Motor neuron (in vitro differentiated cells): Measurements from ENCODE around the gene MRPL23. TPM values are rescaled to one million over a fixed set of nuclear protein-coding genes. Genes with fewer than 3 reads are reported as not detected.
A peak's percentile ranks its signal among the peaks of the same experiment; 100 is the strongest.

Experiments
- ATAC-seq, 8 experiments: fragments of 200-7000 bp; cut with Tn5 transposase; replicated peaks in 6 of 8; 2 replicates each; pipeline ENCODE4 v1.8.0; 2021; ENCODE audit warnings: mild to moderate bottlenecking in 8 of 8, moderate library complexity in 8 of 8
- H3K27ac ChIP-seq, 2 donors: fragments of 250-450 bp; sonication (Bioruptor Pico); 2 replicates each; pipeline ENCODE4 v1.9.0; 2021; ENCODE audit warnings: antibody characterized with exemption in 2 of 2, mild to moderate bottlenecking in 2 of 2, moderate library complexity in 1 of 2
- H3K4me1 ChIP-seq, 2 donors: fragments of 250-450 bp; sonication (Bioruptor Pico); replicated peaks in 1 of 2; 2 replicates each; pipeline ENCODE4 v1.6.1; 2021; ENCODE audit warnings: antibody characterized with exemption in 2 of 2, mild to moderate bottlenecking in 2 of 2, moderate library complexity in 1 of 2
- H3K4me3 ChIP-seq, 5 donors: fragments of 250-450 bp; sonication (Bioruptor Pico); 2 replicates each; pipeline ENCODE4 v1.9.0; 2021; ENCODE audit warnings: antibody characterized with exemption in 5 of 5, mild to moderate bottlenecking in 5 of 5, moderate library complexity in 4 of 5
- WGBS, 10 experiments: fragments of 450-650 bp; shearing (Covaris generic); methylation state at CpG; one replicate each; pipeline ENCODE4 v1.0.0; 2022; 5-methylcytosine and 5-hydroxymethylcytosine counted together
- in situ Hi-C, 9 experiments: fragments of 400-800 bp; cut with MboI; loops; one replicate each; pipeline ENCODE4 v1.15.0; 2021; ENCODE audit warnings: low sequenced_read_pairs in 9 of 9, low pct_unique_long_range_greater_than_20kb in 2 of 9; ENCODE audit not compliant: unreplicated experiment in 9 of 9
- total RNA-seq, 8 experiments: library from RNA; unstranded; fragments of 300-600 nt; gene quantifications; 2 replicates each; pipeline versions ENCODE4 v1.2.3 to v1.2.4, GENCODE V29; 2022

Gene MRPL23
- total RNA-seq, 8 experiments from 2014 or later: 7.1 to 91.9 (median 23.2) TPM

- WGBS, 10 experiments: 87% methylated on average over 4 of the region's 23 CpGs; no CpG with 5 or more reads in 9 of the 10 experiments
- no peak for ATAC-seq
- H3K4me1 ChIP-seq: peaks cover 9 to 10% of the 10 kb centered on the region in 2 donors
- no peak overlapping the region for H3K27ac ChIP-seq
- in situ Hi-C loops: no loop called here
- H3K4me3 ChIP-seq: no peak overlapping the region
Measured at GRCh38 chr11:1925373-1926155, 21.6 kb upstream of the MRPL23 start.

- no peak overlapping the region for H3K4me3 ChIP-seq
- peaks cover 9 to 14% of the 10 kb centered on the region in 2 donors for H3K4me1 ChIP-seq
- ATAC-seq: peak; percentile 1 to 47 (median 38)
- H3K27ac ChIP-seq: no peak overlapping the region
- in situ Hi-C loops: no loop called here
- 60 to 100% (median 87%) methylated on average over 1 to 17 of the region's 41 CpGs; no CpG with 5 or more reads in 4 of the 10 experiments for WGBS, 10 experiments
Measured at GRCh38 chr11:1926156-1927025, 20.7 kb upstream of the MRPL23 start.

GRCh38 chr11:1927026-1927847 is 19.9 kb upstream of the MRPL23 start:
- no peak overlapping the region for H3K4me3 ChIP-seq
- 0 to 100% (median 64%) methylated on average over 1 to 6 of the region's 28 CpGs; no CpG with 5 or more reads in 5 of the 10 experiments for WGBS, 10 experiments
- in situ Hi-C loops: no loop called here
- H3K27ac ChIP-seq: no peak overlapping the region
- peak; percentile 47 to 79 (median 70) for ATAC-seq
- peaks cover 9 to 21% of the 10 kb centered on the region in 2 donors for H3K4me1 ChIP-seq

DNA sequence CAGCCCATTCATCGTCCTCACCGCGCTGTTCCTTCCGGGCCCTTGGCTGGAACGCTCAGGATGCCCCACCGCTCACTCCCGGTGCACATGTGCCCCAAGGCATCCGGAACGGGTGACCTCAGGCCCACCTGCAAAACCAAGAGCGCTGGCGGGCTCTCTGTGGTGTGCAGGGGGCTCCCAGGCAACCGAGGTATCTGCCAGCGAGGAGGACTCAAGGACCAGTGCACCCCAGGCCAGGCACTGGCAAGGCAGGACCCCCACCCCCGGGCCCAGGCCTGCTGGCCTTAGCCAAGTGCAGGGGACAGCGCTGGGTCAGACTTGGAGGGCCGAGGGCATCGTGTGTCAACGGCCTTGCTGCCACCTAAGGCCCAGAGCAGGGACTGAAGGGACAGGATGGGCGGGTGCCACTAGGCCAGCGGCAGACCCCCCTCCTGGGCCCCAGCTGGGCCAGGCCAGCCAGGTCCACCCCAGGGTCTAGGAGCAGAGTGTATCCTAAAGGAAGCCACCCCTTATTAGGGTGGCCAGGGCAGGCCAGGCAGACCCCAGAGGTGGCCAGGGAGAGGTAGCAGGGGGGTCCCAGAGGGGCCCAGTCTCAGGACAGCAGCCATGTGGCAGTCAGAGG is 19.2 kb upstream of the MRPL23 start:
- ATAC-seq: peak in 3 of 8 experiments; percentile 0 to 18 (median 0)
- 46 to 93% (median 89%) methylated on average over 3 to 16 of the region's 20 CpGs; no CpG with 5 or more reads in 7 of the 10 experiments for WGBS, 10 experiments
- in situ Hi-C loops: no loop called here
- Histone ChIP-seq H3K4me3 (no peak overlapping the region), H3K4me1 (peaks cover 9 to 21% of the 10 kb centered on the region in 2 donors), H3K27ac (no peak overlapping the region)

GRCh38 chr11:1928470-1928890 is 18.7 kb upstream of the MRPL23 start:
- no peak overlapping the region for H3K4me3 ChIP-seq
- H3K4me1 ChIP-seq: peaks cover 9 to 21% of the 10 kb centered on the region in 2 donors
- 80% methylated on average over 5 of the region's 13 CpGs; no CpG with 5 or more reads in 9 of the 10 experiments for WGBS, 10 experiments
- H3K27ac ChIP-seq: no peak overlapping the region
- in situ Hi-C loops: no loop called here
- peak in 3 of 8 experiments; percentile 32 to 57 (median 36) for ATAC-seq

DNA sequence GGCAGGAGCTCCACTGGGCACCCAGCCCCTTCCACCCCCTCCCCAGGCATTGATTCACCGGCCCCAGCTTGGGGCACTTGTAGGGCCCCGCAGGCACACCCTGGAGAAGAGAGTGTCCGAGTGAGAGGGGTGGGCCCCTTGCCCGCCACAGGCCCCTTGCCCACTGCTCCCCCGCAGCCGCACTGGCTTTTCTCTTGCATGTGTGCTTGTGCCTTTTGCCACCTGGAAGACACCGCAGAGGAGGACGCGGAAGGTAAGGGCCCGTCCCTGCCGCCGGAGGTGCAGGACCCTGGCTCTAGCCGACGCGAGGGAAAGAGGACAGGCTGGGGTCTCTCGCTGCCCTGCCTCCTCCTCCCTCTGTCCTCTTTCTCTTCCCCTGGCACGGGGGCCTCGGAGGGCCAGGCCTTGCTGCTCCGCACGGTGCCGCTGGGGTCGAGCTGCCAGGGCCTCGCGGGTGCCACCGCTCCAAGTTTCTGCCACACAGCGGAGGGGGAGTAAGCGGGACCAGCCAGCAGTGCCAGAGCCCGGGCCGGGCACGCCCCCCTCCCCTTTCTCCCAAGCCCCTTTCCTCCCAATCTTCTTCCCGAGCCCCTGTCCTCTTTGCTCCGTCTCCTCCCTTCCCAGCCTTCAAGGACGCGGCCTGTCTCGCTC is 18.1 kb upstream of the MRPL23 start:
- in situ Hi-C loops: no loop called here
- ATAC-seq: no peak
- Histone ChIP-seq H3K4me3 (no peak overlapping the region), H3K27ac (no peak overlapping the region), H3K4me1 (peaks cover 9 to 21% of the 10 kb centered on the region in 2 donors)
- 89 to 100% (median 100%) methylated on average over 2 to 11 of the region's 35 CpGs; no CpG with 5 or more reads in 7 of the 10 experiments for WGBS, 10 experiments

GRCh38 chr11:1929621-1930461 is 17.3 kb upstream of the MRPL23 start:
- in situ Hi-C loops: no loop called here
- WGBS, 10 experiments: 60 to 100% (median 81%) methylated on average over 1 to 7 of the region's 25 CpGs; no CpG with 5 or more reads in 4 of the 10 experiments

DNA sequence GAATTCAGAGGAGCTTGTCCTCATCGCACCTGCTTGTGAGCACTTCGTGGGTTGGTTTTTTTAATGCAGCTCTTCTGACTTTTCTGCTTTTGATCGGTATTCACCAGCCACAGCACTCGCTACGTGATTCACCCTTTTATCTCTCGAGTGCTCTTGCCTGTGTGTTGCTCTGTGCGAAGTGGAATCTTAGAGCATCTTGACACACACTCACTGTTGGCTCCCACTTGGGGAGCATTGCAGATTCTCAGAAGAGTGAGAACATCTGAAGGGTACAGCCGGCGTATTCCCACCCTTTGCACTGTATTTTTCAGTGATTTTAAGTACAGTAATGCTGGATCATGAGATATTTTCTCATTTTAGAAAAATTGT is 16.7 kb upstream of the MRPL23 start:
- no peak for ATAC-seq
- H3K4me3 ChIP-seq: no peak overlapping the region
- in situ Hi-C loops: no loop called here
- H3K27ac ChIP-seq: no peak overlapping the region
- H3K4me1 ChIP-seq: peaks cover 9 to 21% of the 10 kb centered on the region in 2 donors
- 76 to 100% (median 93%) methylated on average over 1 to 8 of the region's 9 CpGs; no CpG with 5 or more reads in 2 of the 10 experiments for WGBS, 10 experiments

More at GRCh38 chr11:1929621-1930461, 17.3 kb upstream of the MRPL23 start:
- H3K4me1 ChIP-seq: peaks cover 9 to 21% of the 10 kb centered on the region in 2 donors
- no peak for ATAC-seq
- H3K27ac ChIP-seq: no peak overlapping the region
- H3K4me3 ChIP-seq: no peak overlapping the region

- in situ Hi-C loops: no loop called here
- 5 to 77% (median 65%) methylated on average over 8 to 15 of the region's 18 CpGs for WGBS, 10 experiments
- peak in 3 of 8 experiments; percentile 2 to 33 (median 5) for ATAC-seq
- Histone ChIP-seq H3K4me3 (no peak overlapping the region), H3K4me1 (peaks cover 9 to 21% of the 10 kb centered on the region in 2 donors), H3K27ac (no peak overlapping the region)
Measured at GRCh38 chr11:1931341-1932104, 15.6 kb upstream of the MRPL23 start.

GRCh38 chr11:1932105-1932480 is 15.0 kb upstream of the MRPL23 start:
- 83 to 100% (median 91%) methylated on average over 1 to 8 of the region's 11 CpGs; no CpG with 5 or more reads in 6 of the 10 experiments for WGBS, 10 experiments
- in situ Hi-C loops: no loop called here

More at GRCh38 chr11:1932105-1932480, 15.0 kb upstream of the MRPL23 start:
- Histone ChIP-seq H3K27ac (no peak overlapping the region), H3K4me3 (no peak overlapping the region), H3K4me1 (peaks cover 4 to 16% of the 10 kb centered on the region in 2 donors)
- ATAC-seq: no peak
